Fibroblast of lung (primary cell): Measurements from ENCODE around the gene RRAS. TPM values are rescaled to one million over a fixed set of nuclear protein-coding genes. Genes with fewer than 3 reads are reported as not detected.

ENCODE experiments used
- DNase-seq, 2 donors: peaks; one replicate each; pipeline versions ENCODE4 v3.0.0 to v3.0.0-alpha.2; 2010; ENCODE audit warnings: low read depth in 2 of 2
- H2AFZ ChIP-seq: 2 replicates; pipeline ENCODE4 v1.5.1; 2012; ENCODE audit warnings: low read length, control low read depth, inconsistent platforms
- H3K27ac ChIP-seq: 2 replicates; pipeline ENCODE4 v1.5.1; 2011; ENCODE audit warnings: low read length, control low read depth; ENCODE audit not compliant: insufficient read depth
- H3K27me3 ChIP-seq: 2 replicates; pipeline ENCODE4 v1.5.1; 2011; ENCODE audit warnings: mild to moderate bottlenecking, low read length; ENCODE audit not compliant: control insufficient read depth, insufficient read depth
- H3K36me3 ChIP-seq: 2 replicates; pipeline ENCODE4 v1.5.1; 2011; ENCODE audit warnings: low read length; ENCODE audit not compliant: control insufficient read depth, insufficient read depth
- H3K4me1 ChIP-seq: 2 replicates; pipeline ENCODE4 v1.5.1; 2011; ENCODE audit warnings: low read length; ENCODE audit not compliant: control insufficient read depth, insufficient read depth; ENCODE audit errors: extremely low read depth
- H3K4me2 ChIP-seq: 2 replicates; pipeline ENCODE4 v1.5.1; 2011; ENCODE audit warnings: low read length, control low read depth; ENCODE audit not compliant: insufficient read depth; ENCODE audit errors: extremely low read depth
- H3K4me3 ChIP-seq, 4 experiments: fragments of 200-600 bp in 1 of 4; sonication (generic) in 1 of 4; replicated peaks in 1 of 4; 2 replicates each; pipeline ENCODE4 v1.5.1; 2011 to 2016; ENCODE audit warnings: low read length in 4 of 4, low read depth in 3 of 4, mild to moderate bottlenecking in 3 of 4, control low read depth in 2 of 4, inconsistent platforms in 1 of 4, mixed read lengths in 1 of 4; ENCODE audit not compliant: insufficient read depth in 1 of 4; ENCODE audit errors: control extremely low read depth in 1 of 4
- H3K79me2 ChIP-seq: 2 replicates; pipeline ENCODE4 v1.5.1; 2012; ENCODE audit warnings: mild to moderate bottlenecking, low read length, inconsistent platforms; ENCODE audit not compliant: control insufficient read depth, insufficient read depth
- H3K9ac ChIP-seq: 2 replicates; pipeline ENCODE4 v1.5.1; 2011; ENCODE audit warnings: mild to moderate bottlenecking, low read length, control low read depth; ENCODE audit not compliant: insufficient read depth
- H3K9me3 ChIP-seq: 2 replicates; pipeline ENCODE4 v1.5.1; 2012; ENCODE audit warnings: low read depth, low read length; ENCODE audit not compliant: control insufficient read depth, insufficient read depth
- H4K20me1 ChIP-seq: 2 replicates; pipeline ENCODE4 v1.5.1; 2011; ENCODE audit warnings: low read length; ENCODE audit not compliant: control insufficient read depth, insufficient read depth; ENCODE audit errors: extremely low read depth
- CTCF ChIP-seq, 2 donors: IDR thresholded peaks in 1 of 2; conservative IDR thresholded peaks in 1 of 2; 1 replicate in 1 of 2; 2 replicates in 1 of 2; pipeline ENCODE4 v1.5.1; 2011 to 2012; ENCODE audit warnings: low read length in 2 of 2, control low read depth in 1 of 2, inconsistent platforms in 1 of 2, low read depth in 1 of 2, mild to moderate bottlenecking in 1 of 2
- EZH2 ChIP-seq: IDR thresholded peaks from 2 replicates; pipeline ENCODE4 v1.5.1; 2012; ENCODE audit warnings: low read length, control low read depth, mild to moderate bottlenecking; ENCODE audit errors: missing control alignments
- polyA plus RNA-seq, 2 donors: library from polyadenylated mRNA; depleted of rRNA in 1 of 2; stranded (reverse) in 1 of 2; unstranded in 1 of 2; fragments of >200 nt; gene quantifications; 2 replicates each; pipeline ENCODE4 v1.2.1, GENCODE V29; 2011 to 2012; ENCODE audit warnings: missing spikeins in 1 of 2
- total RNA-seq: library from RNA; depleted of rRNA; stranded (reverse); fragments of >200 nt; gene quantifications from 2 replicates; pipeline ENCODE4 v1.2.1, GENCODE V29; 2014

Gene RRAS
- total and polyA plus RNA-seq, 2 donors (not counting 1 experiment from before 2014, with no cell fraction given): 60.1 to 129 TPM

- H3K9ac ChIP-seq: no peak overlapping the region
- TF ChIP-seq CTCF (conservative IDR thresholded peaks at IDR 0.05 in 1 of 2, IDR thresholded peaks at IDR 0.05 in 1 of 2; ENCODE audit: low read depth in 1 of 2, low read length in 2 of 2) (no peak), EZH2 (no peak)
- no peak overlapping the region for H3K4me3 ChIP-seq
- no peaks in the 10 kb centered on the region for H3K9me3 ChIP-seq
- H3K4me1 ChIP-seq: no peaks in the 10 kb centered on the region
- no peak overlapping the region for H3K27ac ChIP-seq
- peaks cover 7% of the 10 kb centered on the region for H3K79me2 ChIP-seq
- H3K27me3 ChIP-seq: no peaks in the 10 kb centered on the region
- H3K4me2 ChIP-seq: no peak overlapping the region
- no peak for DNase-seq
- no peak overlapping the region for H2AFZ ChIP-seq
- H3K36me3 ChIP-seq: peaks cover 51% of the 10 kb centered on the region
- no peaks in the 10 kb centered on the region for H4K20me1 ChIP-seq
Measured at GRCh38 chr19:49653466-49653806, 13.5 kb upstream of the RRAS start.

GRCh38 chr19:49652551-49653465, 12.9 kb upstream of the RRAS start:
- no peak overlapping the region for H3K27ac ChIP-seq
- no peaks in the 10 kb centered on the region for H4K20me1 ChIP-seq
- H3K9ac ChIP-seq: no peak overlapping the region
- peaks cover 7% of the 10 kb centered on the region for H3K79me2 ChIP-seq
- H3K4me3 ChIP-seq: no peak overlapping the region
- no peak overlapping the region for H3K4me2 ChIP-seq
- no peak for TF ChIP-seq CTCF (conservative IDR thresholded peaks at IDR 0.05 in 1 of 2, IDR thresholded peaks at IDR 0.05 in 1 of 2; ENCODE audit: low read depth in 1 of 2, low read length in 2 of 2)
- TF ChIP-seq EZH2: no peak
- peaks cover 48% of the 10 kb centered on the region for H3K36me3 ChIP-seq
- no peaks in the 10 kb centered on the region for H3K27me3 ChIP-seq
- no peak for DNase-seq
- H2AFZ ChIP-seq: no peak overlapping the region
- H3K9me3 ChIP-seq: no peaks in the 10 kb centered on the region
- H3K4me1 ChIP-seq: no peaks in the 10 kb centered on the region

GRCh38 chr19:49651820-49652550, 12.0 kb upstream of the RRAS start:
- Histone ChIP-seq H3K27ac (no peak overlapping the region), H3K27me3 (no peaks in the 10 kb centered on the region), H3K9ac (no peak overlapping the region), H3K4me3 (no peak overlapping the region), H3K9me3 (no peaks in the 10 kb centered on the region), H3K4me1 (no peaks in the 10 kb centered on the region), H2AFZ (no peak overlapping the region), H4K20me1 (no peaks in the 10 kb centered on the region), H3K4me2 (no peak overlapping the region), H3K36me3 (peaks cover 41% of the 10 kb centered on the region), H3K79me2 (peaks cover 12% of the 10 kb centered on the region)
- DNase-seq: no peak
- TF ChIP-seq EZH2 (no peak), CTCF (conservative IDR thresholded peaks at IDR 0.05 in 1 of 2, IDR thresholded peaks at IDR 0.05 in 1 of 2; ENCODE audit: low read depth in 1 of 2, low read length in 2 of 2) (no peak)
